Astrocyte of the cerebellum (primary cell): Measurements from ENCODE around the gene TIPRL.
"Not testable (repeated sequence)": the region's sequence is repeated elsewhere in the genome, so short reads cannot be mapped to it uniquely, and the experiment has no call there.

Source experiments
- DNase-seq: peaks from one replicate; pipeline ENCODE4 v3.0.0-alpha.2; 2011; ENCODE audit warnings: low read depth
- H3K4me3 ChIP-seq: 2 replicates; pipeline ENCODE4 v1.5.1; 2011; ENCODE audit warnings: mild to moderate bottlenecking, low read depth, low read length, moderate library complexity
- in situ Hi-C: cut with HindIII; loops from 2 replicates; pipeline ENCODE4 v1.10.0; 2017; ENCODE audit warnings: low sequenced_read_pairs
- TF ChIP-seq, protein P1 (sequence below): IDR thresholded peaks from 2 replicates; pipeline ENCODE4 v1.5.1; 2012; ENCODE audit warnings: low read length, low read depth, moderate library complexity, mild to moderate bottlenecking; ENCODE audit errors: missing control alignments

Gene TIPRL

DNA sequence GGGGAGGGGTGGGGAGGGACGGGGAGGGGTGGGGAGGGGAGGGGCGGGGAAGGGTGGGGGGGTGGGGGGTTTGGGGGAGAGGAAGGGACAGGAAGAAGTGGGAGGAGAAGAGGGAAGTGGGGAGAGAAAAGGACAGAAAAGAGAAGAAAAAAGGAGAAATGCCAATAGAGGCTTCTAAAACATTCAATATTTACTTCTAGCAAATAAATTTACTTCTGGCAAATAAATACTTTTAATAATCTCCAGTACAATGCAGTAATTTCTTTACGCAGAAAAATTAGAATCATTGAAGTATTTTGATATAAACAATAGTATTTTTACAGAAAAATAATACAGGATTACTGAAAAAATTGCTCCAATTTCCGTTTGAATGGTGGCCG is 32.6 kb upstream of the TIPRL start:
- H3K4me3 ChIP-seq, result no peak overlapping the region
- TF ChIP-seq, protein P1, sequence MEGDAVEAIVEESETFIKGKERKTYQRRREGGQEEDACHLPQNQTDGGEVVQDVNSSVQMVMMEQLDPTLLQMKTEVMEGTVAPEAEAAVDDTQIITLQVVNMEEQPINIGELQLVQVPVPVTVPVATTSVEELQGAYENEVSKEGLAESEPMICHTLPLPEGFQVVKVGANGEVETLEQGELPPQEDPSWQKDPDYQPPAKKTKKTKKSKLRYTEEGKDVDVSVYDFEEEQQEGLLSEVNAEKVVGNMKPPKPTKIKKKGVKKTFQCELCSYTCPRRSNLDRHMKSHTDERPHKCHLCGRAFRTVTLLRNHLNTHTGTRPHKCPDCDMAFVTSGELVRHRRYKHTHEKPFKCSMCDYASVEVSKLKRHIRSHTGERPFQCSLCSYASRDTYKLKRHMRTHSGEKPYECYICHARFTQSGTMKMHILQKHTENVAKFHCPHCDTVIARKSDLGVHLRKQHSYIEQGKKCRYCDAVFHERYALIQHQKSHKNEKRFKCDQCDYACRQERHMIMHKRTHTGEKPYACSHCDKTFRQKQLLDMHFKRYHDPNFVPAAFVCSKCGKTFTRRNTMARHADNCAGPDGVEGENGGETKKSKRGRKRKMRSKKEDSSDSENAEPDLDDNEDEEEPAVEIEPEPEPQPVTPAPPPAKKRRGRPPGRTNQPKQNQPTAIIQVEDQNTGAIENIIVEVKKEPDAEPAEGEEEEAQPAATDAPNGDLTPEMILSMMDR, result no peak
- in situ Hi-C loops, result no loop called here
- DNase-seq, result no peak

DNA sequence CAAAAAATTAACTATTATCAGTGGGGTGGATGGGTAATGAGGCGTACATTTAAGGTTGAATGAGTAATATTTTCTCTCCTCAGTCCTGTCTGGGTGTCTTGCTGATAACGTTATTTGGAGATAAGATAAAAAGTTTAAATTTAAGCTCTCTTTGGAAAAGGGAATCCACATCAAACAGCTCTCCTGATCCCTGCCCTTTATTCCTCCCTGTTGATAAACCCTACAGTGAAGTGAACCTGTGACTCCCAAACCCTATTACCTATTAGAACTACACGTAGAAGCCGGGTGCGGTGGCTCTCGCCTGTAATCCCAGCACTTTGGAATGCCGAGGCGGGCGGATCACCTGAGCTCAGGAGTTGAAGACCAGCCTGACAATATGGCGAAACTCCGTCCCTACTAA is 32.1 kb upstream of the TIPRL start:
- TF ChIP-seq, protein P1, result no peak

DNA sequence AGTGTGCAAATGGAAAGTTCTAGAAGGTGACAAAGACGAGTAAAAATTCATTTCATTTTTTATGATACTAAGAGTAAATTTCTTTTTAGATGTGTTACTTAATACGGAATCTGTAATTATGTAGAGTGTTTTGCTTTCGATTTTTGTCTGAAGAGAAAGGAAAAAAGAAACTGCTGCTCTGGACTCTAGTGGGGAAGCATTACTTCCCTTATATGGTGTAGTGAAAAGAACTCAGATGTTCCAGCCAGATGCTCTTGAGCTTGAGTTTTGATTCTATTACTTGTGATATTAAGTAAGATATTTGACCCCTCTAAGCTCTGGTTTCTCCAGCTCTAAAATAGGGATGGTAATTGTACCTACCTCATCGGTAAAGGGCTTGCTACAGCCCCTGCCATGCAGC is 29.8 kb upstream of the TIPRL start:
- no peak for DNase-seq
- in situ Hi-C loops, result no loop called here
- TF ChIP-seq, protein P1, result no peak
- no peak overlapping the region for H3K4me3 ChIP-seq

More for the DNA sequence above, 32.1 kb upstream of the TIPRL start:
- no peak overlapping the region for H3K4me3 ChIP-seq
- DNase-seq, result no peak
- in situ Hi-C loops, result no loop called here

DNA sequence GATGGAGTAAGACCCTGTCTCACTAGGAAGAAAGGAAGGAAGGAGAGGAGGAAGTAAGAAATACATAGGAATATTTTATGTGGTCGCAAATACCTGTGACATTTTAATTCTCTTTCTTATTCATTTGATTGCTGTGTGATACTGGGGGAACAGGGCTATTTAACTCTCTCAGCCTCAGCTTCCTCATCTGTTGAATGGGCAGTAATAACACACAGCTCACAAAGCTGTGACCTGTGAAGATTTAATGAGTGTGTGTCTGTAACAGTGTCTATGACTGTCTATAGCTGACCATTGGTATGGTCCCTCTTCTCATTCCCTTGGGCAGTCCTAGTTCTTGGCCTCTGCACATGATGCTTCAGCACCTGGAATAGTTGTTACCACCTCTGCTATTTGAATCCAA is 28.5 kb upstream of the TIPRL start:
- in situ Hi-C loops, result no loop called here

DNA sequence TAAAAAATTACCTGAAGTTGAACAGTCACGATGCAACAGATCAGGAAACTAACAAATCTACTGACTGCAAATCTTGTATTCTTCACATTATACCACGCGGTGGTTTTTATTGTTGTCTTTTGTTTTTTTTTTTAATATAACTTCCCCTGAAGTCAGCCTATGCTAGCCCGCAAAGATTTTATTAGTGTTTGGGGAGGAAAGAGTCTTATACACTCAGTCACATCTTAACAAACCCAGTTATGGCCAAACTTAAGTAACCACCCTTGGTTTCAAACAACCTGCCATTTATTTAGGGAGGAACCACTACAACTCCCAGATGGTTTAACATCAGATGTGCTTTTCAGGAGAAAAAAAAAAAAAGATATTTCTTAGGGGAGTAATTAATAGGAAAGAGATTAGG is 26.8 kb upstream of the TIPRL start:
- TF ChIP-seq, protein P1, result no peak
- DNase-seq, result no peak
- no peak overlapping the region for H3K4me3 ChIP-seq
- in situ Hi-C loops, result no loop called here

More for the DNA sequence above, 28.5 kb upstream of the TIPRL start:
- no peak for DNase-seq
- no peak overlapping the region for H3K4me3 ChIP-seq
- TF ChIP-seq, protein P1, result no peak

DNA sequence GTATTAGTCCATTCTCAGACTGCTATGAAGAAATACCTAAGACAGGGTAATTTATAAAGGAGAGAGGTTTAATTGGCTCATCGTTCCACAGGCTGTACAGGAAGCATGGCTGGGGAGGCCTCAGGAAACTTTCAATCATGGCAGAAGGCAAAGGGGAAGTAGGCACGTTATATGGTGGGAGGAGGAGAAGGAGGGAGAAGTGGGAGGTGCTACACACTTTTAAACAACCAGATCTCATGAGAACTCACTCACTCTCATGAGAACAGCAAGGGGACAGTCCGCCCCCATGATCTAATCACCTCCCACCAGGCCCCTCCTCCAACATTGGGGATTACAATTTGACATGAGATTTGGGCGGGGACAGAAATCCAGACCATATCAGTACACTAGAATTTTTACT is 24.1 kb upstream of the TIPRL start:
- H3K4me3 ChIP-seq, DNase-seq, in situ Hi-C loops: not testable (repeated sequence)

DNA sequence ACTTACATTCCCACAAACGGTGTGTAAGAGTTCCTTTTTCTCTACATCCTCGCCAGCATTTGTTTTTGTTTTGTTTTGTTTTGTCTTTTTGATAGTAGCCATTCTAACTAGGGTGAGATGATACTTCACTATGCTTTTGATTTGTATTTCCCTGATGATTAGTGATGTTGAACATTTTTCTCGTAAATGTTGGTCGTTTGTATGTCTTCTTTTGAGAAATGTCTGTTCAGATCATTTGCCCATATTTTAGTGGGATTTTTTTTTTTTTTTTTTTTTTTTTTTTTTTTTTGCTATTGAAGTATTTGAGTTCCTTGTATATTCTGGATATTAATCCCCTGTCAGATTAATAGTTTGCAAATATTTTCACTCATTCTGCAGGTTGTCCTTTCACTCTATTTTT is 22.9 kb upstream of the TIPRL start:
- in situ Hi-C loops, result no loop called here

More for the DNA sequence above, 22.9 kb upstream of the TIPRL start:
- no peak overlapping the region for H3K4me3 ChIP-seq
- no peak for DNase-seq
- TF ChIP-seq, protein P1, result no peak
